HepG2 (cell line): ENCODE results near the gene ASIC5. TPM values are rescaled to one million over a fixed set of nuclear protein-coding genes. Genes with fewer than 3 reads are reported as not detected.

Experiments used
- ATAC-seq: fragments of 200-7000 bp; cut with Tn5 transposase; 3 replicates; pipeline ENCODE4 v1.9.1; 2020; ENCODE audit warnings: mild to moderate bottlenecking, moderate library complexity
- BruUV-seq: library from RNA; stranded (reverse); fragments of 400-500 nt; replicated peaks from 2 replicates; lab custom pipeline; 2021; lab: Mats Ljungman, UMichigan
- CTCF ChIA-PET: fragments of 300-600 bp; formaldehyde crosslinking; extraction: SDS; loops from one replicate; lab custom pipeline; 2021; ENCODE audit warnings: low total read pairs, inconsistent platforms, low intra/inter-chr PET ratio; lab: Yijun Ruan, JAX
- POLR2A ChIA-PET: fragments of 350-600 bp; sonication (Branson Sonifier 250); formaldehyde crosslinking; loops from one replicate; lab custom pipeline; 2020; ENCODE audit warnings: antibody characterized with exemption, inconsistent platforms; lab: Yijun Ruan, JAX
- DNase-seq: peaks from one replicate; pipeline ENCODE4 v3.0.0-alpha.2; 2015; ENCODE audit warnings: low spot score
- FAIRE-seq: peaks from 3 replicates; lab custom pipeline; 2011; peaks lifted over from hg19 to GRCh38; lab: Jason Lieb, UNC
- H2AFZ ChIP-seq: one replicate; pipeline ENCODE4 v1.6.1; 2011; ENCODE audit warnings: low read length, inconsistent platforms
- H3K27ac ChIP-seq: fragments of 300-600 bp; 3 replicates; pipeline ENCODE4 v1.8.0; 2011; ENCODE audit warnings: mixed run types, mild to moderate bottlenecking, mixed read lengths, low read length, inconsistent platforms; ENCODE audit not compliant: insufficient read depth; ENCODE audit errors: extremely low read length
- H3K27me3 ChIP-seq, 2 experiments: fragments of 200-600 bp in 1 of 2; 2 replicates in 1 of 2; 3 replicates in 1 of 2; pipeline versions ENCODE4 v1.6.0 to v1.8.0; 2011; ENCODE audit warnings: low read length in 2 of 2, mild to moderate bottlenecking in 2 of 2, moderate library complexity in 2 of 2, inconsistent platforms in 1 of 2; ENCODE audit not compliant: insufficient read depth in 2 of 2, control insufficient read depth in 1 of 2
- H3K36me3 ChIP-seq, 2 experiments: fragments of 200-600 bp in 1 of 2; replicated peaks in 1 of 2; 2 replicates in 1 of 2; 3 replicates in 1 of 2; pipeline versions ENCODE4 v1.5.1 to v1.8.0; 2011; ENCODE audit warnings: low read length in 2 of 2, inconsistent platforms in 1 of 2; ENCODE audit not compliant: insufficient read depth in 2 of 2, control insufficient read depth in 1 of 2
- H3K4me1 ChIP-seq: 2 replicates; pipeline ENCODE4 v1.5.1; 2012; ENCODE audit warnings: low read length, inconsistent platforms; ENCODE audit not compliant: insufficient read depth
- H3K4me2 ChIP-seq: 2 replicates; pipeline ENCODE4 v1.6.0; 2011; ENCODE audit warnings: low read depth, low read length, inconsistent platforms
- H3K4me3 ChIP-seq, 3 experiments: fragments of 200-600 bp in 1 of 3; sonication (generic), shearing (Covaris generic) in 1 of 3; replicated peaks in 1 of 3; 2 replicates each; pipeline ENCODE4 v1.5.1; 2011 to 2016; ENCODE audit warnings: low read length in 3 of 3, inconsistent platforms in 2 of 3, low read depth in 2 of 3, mild to moderate bottlenecking in 2 of 3, control low read depth in 1 of 3, mixed read lengths in 1 of 3; ENCODE audit not compliant: insufficient read depth in 1 of 3
- H3K79me2 ChIP-seq: one replicate; pipeline ENCODE4 v1.6.1; 2011; ENCODE audit warnings: low read length, inconsistent platforms; ENCODE audit not compliant: insufficient read depth
- H3K9ac ChIP-seq: 2 replicates; pipeline ENCODE4 v1.6.0; 2011; ENCODE audit warnings: mild to moderate bottlenecking, low read depth, low read length, inconsistent platforms; ENCODE audit not compliant: insufficient read depth
- H3K9me3 ChIP-seq: 2 replicates; pipeline ENCODE4 v1.5.1; 2012; ENCODE audit warnings: mild to moderate bottlenecking, low read length
- H4K20me1 ChIP-seq: 2 replicates; pipeline ENCODE4 v1.6.0; 2011; ENCODE audit warnings: inconsistent platforms, mild to moderate bottlenecking, low read length, moderate library complexity; ENCODE audit not compliant: insufficient read depth
- ATF4 ChIP-seq, 2 experiments: fragments of 450-650 bp in 1 of 2; sonication (generic) in 1 of 2; formaldehyde crosslinking; IDR thresholded peaks; 2 replicates each; pipeline versions ENCODE4 v1.5.0 to v1.8.0; 2020 to 2022; ENCODE audit warnings: mild to moderate bottlenecking in 1 of 2, missing genetic modification reagents in 1 of 2
- CAMTA2 ChIP-seq: sonication (generic); formaldehyde crosslinking; IDR thresholded peaks from 2 replicates; pipeline ENCODE4 v1.4.0; 2020; ENCODE audit warnings: mild to moderate bottlenecking, missing genetic modification reagents, borderline replicate concordance
- CENPX ChIP-seq: sonication (generic); formaldehyde crosslinking; IDR thresholded peaks from 2 replicates; pipeline ENCODE4 v1.9.0; 2021; ENCODE audit warnings: mild to moderate bottlenecking, missing genetic modification reagents, moderate library complexity
- CREM ChIP-seq, 2 experiments: sonication (generic) in 1 of 2; formaldehyde crosslinking in 1 of 2; IDR thresholded peaks; 2 replicates each; pipeline versions ENCODE4 v1.4.0 to v1.6.1; 2016 to 2020; ENCODE audit warnings: antibody characterized with exemption in 1 of 2, mild to moderate bottlenecking in 1 of 2, missing genetic modification reagents in 1 of 2
- GABPA ChIP-seq, 2 experiments: IDR thresholded peaks; 2 replicates each; pipeline ENCODE4 v1.6.1; 2011 to 2016; ENCODE audit warnings: low read depth in 2 of 2, low read length in 1 of 2, missing biosample characterization in 1 of 2, missing genetic modification characterization in 1 of 2
- HNRNPK ChIP-seq: fragments of 200-400 bp; formaldehyde crosslinking; IDR thresholded peaks from 2 replicates; pipeline ENCODE4 v1.6.1; 2018; ENCODE audit warnings: low read length, low read depth, moderate library complexity, mild to moderate bottlenecking; ENCODE audit not compliant: poor library complexity, severe bottlenecking
- HNRNPUL1 ChIP-seq: fragments of 200-400 bp; formaldehyde crosslinking; IDR thresholded peaks from 2 replicates; pipeline ENCODE4 v1.6.1; 2017; ENCODE audit warnings: low read depth, mild to moderate bottlenecking, low read length, moderate library complexity
- HOXA3 ChIP-seq: sonication (generic); formaldehyde crosslinking; IDR thresholded peaks from 2 replicates; pipeline ENCODE4 v1.5.0; 2020; ENCODE audit warnings: missing genetic modification reagents
- JARID2 ChIP-seq: sonication (generic); formaldehyde crosslinking; IDR thresholded peaks from 2 replicates; pipeline ENCODE4 v1.8.1; 2023; ENCODE audit warnings: missing genetic modification reagents, inconsistent platforms; ENCODE audit not compliant: insufficient replicate concordance
- NFIB ChIP-seq: sonication (generic); formaldehyde crosslinking; IDR thresholded peaks from 2 replicates; pipeline ENCODE4 v1.9.0; 2021; ENCODE audit warnings: missing genetic modification reagents, mild to moderate bottlenecking, borderline replicate concordance
- TBL1XR1 ChIP-seq: fragments of 150-350 bp; IDR thresholded peaks from 2 replicates; pipeline ENCODE4 v1.6.1; 2014; ENCODE audit warnings: borderline replicate concordance, low read length; ENCODE audit not compliant: partially characterized antibody
- ZBTB39 ChIP-seq: sonication (generic); formaldehyde crosslinking; IDR thresholded peaks from 2 replicates; pipeline ENCODE4 v1.5.0; 2020; ENCODE audit warnings: missing genetic modification reagents
- ZNF225 ChIP-seq: sonication (generic); formaldehyde crosslinking; IDR thresholded peaks from 2 replicates; pipeline ENCODE4 v1.4.0; 2020; ENCODE audit warnings: mild to moderate bottlenecking, missing genetic modification reagents
- ZSCAN12 ChIP-seq: sonication (generic); formaldehyde crosslinking; IDR thresholded peaks from 2 replicates; pipeline ENCODE4 v1.9.0; 2021; ENCODE audit warnings: mild to moderate bottlenecking, missing genetic modification reagents
- WGBS: methylation state at CpG from one replicate; pipeline ENCODE4 v1.1.6; 2017; ENCODE audit warnings: low lambda C conversion rate; 5-methylcytosine and 5-hydroxymethylcytosine counted together
- in situ Hi-C: cut with HindIII; loops from 2 replicates; pipeline ENCODE4 v1.10.0; 2017; ENCODE audit warnings: low pct_unique_long_range_greater_than_20kb; ENCODE audit not compliant: extremely low pct_ligation_motif_present
- intact Hi-C: fragments of 100-400 bp; cut with micrococcal nuclease; formaldehyde crosslinking; loops from one replicate; pipeline ENCODE4 v1.10.0; 2022; ENCODE audit not compliant: unreplicated experiment
- polyA plus RNA-seq, 8 experiments: library from polyadenylated mRNA; depleted of rRNA in 3 of 8; stranded (reverse) in 7 of 8; unstranded in 1 of 8; fragments of >200 nt; fragmentation: Illumina TruSeq in 4 of 8; extraction: Trizol in 4 of 8; gene quantifications; 2 replicates each; pipeline versions ENCODE4 v1.2.1 to v1.2.3, GENCODE V29; 2011 to 2016; ENCODE audit warnings: low read depth in 4 of 8, missing spikeins in 1 of 8, mixed read lengths in 1 of 8; ENCODE audit not compliant: insufficient read depth in 1 of 8
- total RNA-seq, 5 experiments: library from RNA; depleted of rRNA; stranded (reverse); fragments of >200 nt; fragmentation: Illumina TruSeq; extraction: Trizol; gene quantifications; 2 replicates each; pipeline ENCODE4 v1.2.3, GENCODE V29; 2016; ENCODE audit warnings: low read depth in 1 of 5

ASIC5 gene
- total and polyA plus RNA-seq, 2 of the 13 experiments (the other 11 are each of a cell fraction or from before 2014, with no cell fraction given): not detected

GRCh38 chr4:155903453-155903852 is 37.4 kb upstream of the ASIC5 start, which contains the start of gene TDO2 (continued):
- TF ChIP-seq ZBTB39 (CRISPR knock-in tag): no peak
- TF ChIP-seq, all 625 proteins: peak for 0

GRCh38 chr4:155901013-155901412 is 34.9 kb upstream of the ASIC5 start:
- Histone ChIP-seq H2AFZ (no peak overlapping the region), H3K9ac (no peak overlapping the region), H4K20me1 (no peaks in the 10 kb centered on the region), H3K4me1 (no peaks in the 10 kb centered on the region), H3K4me2 (no peak overlapping the region), H3K36me3 (no peaks in the 10 kb centered on the region), H3K27me3 (no peaks in the 10 kb centered on the region), H3K27ac (no peak overlapping the region), H3K79me2 (no peaks in the 10 kb centered on the region), H3K9me3 (no peaks in the 10 kb centered on the region), H3K4me3 (no peak overlapping the region)
- 12% methylated on average over 2 of the region's 2 CpGs for WGBS
- FAIRE-seq (no peak), DNase-seq (no peak), ATAC-seq (no peak)
- no TSS peak for BruUV-seq
- intact Hi-C loops: no loop called here
- in situ Hi-C loops: no loop called here
- ChIA-PET POLR2A (no interaction called here), CTCF (no interaction called here)
- TF ChIP-seq HNRNPK (no peak), CENPX (no peak), HOXA3 (CRISPR knock-in tag) (no peak), ATF4 (CRISPR knock-in tag; IDR thresholded peaks at IDR 0.05) (no peak), HNRNPUL1 (no peak), CAMTA2 (no peak), JARID2 (CRISPR knock-in tag) (no peak), ZSCAN12 (CRISPR knock-in tag) (no peak), ZNF225 (CRISPR knock-in tag) (no peak), CREM (IDR thresholded peaks at IDR 0.05) (no peak), CREM (CRISPR knock-in tag; IDR thresholded peaks at IDR 0.05) (no peak), GABPA (IDR thresholded peaks at IDR 0.05; ENCODE audit: low read depth, low read length) (no peak), GABPA (CRISPR knock-in tag; IDR thresholded peaks at IDR 0.05; ENCODE audit: low read depth) (no peak), NFIB (no peak), TBL1XR1 (no peak)
